NCI-H345 treated with DMSO at 0.1 percent for 48 hours (cell line): ENCODE data around the gene RINL.
"Not testable (repeated sequence)": the region's sequence is repeated elsewhere in the genome, so short reads cannot be mapped to it uniquely, and the experiment has no call there.

Experiments
- DNase-seq: peaks from one replicate; lab custom pipeline; 2025; ENCODE audit not compliant: unreplicated experiment; lab: John Stamatoyannopoulos, UW

Gene RINL

GRCh38 chr19:38907227-38907626 is 29.2 kb upstream of the RINL start:
- no peak for DNase-seq

GRCh38 chr19:38905620-38906019 is 27.5 kb upstream of the RINL start:
- DNase-seq, result no peak

- DNase-seq, result no peak
Observed at GRCh38 chr19:38904581-38905539, 26.8 kb upstream of the RINL start.

- no peak for DNase-seq
Observed at GRCh38 chr19:38901683-38902082, 23.6 kb upstream of the RINL start.

- no peak for DNase-seq
Observed at GRCh38 chr19:38900743-38901190, 22.7 kb upstream of the RINL start.

- peak; percentile 95 for DNase-seq
Observed at GRCh38 chr19:38900202-38900629, 22.1 kb upstream of the RINL start.

- DNase-seq, result peak; percentile 100
Observed at GRCh38 chr19:38899447-38900201, 21.5 kb upstream of the RINL start, which contains the start of the genes NFKBIB and SIRT2. Gene NFKBIB (plus strand): TSS chr19:38899969. CDS start chr19:38900033, 64 bp downstream. Gene SIRT2 (minus strand): TSS chr19:38899618. CDS start chr19:38899521, 97 bp downstream.

GRCh38 chr19:38898788-38899446 is 20.8 kb upstream of the RINL start:
- no peak for DNase-seq

- no peak for DNase-seq
Observed at GRCh38 chr19:38894968-38895367, 16.9 kb upstream of the RINL start.

- no peak for DNase-seq
Observed at GRCh38 chr19:38893341-38893771, 15.3 kb upstream of the RINL start.

- no peak for DNase-seq
Observed at GRCh38 chr19:38892841-38893240, 14.8 kb upstream of the RINL start.

GRCh38 chr19:38891771-38892170 is 13.7 kb upstream of the RINL start:
- no peak for DNase-seq

- no peak for DNase-seq
Observed at GRCh38 chr19:38890686-38891085, 12.6 kb upstream of the RINL start.

- DNase-seq, result no peak
Observed at GRCh38 chr19:38889803-38890202, 11.7 kb upstream of the RINL start.

GRCh38 chr19:38888876-38889275 is 10.8 kb upstream of the RINL start:
- DNase-seq, result no peak

GRCh38 chr19:38884691-38885090 is 6.6 kb upstream of the RINL start:
- not testable (repeated sequence) for DNase-seq

- no peak for DNase-seq
Observed at GRCh38 chr19:38883286-38883685, 5.2 kb upstream of the RINL start.

- no peak for DNase-seq
Observed at GRCh38 chr19:38880882-38881609, 3.0 kb upstream of the RINL start.

- DNase-seq, result no peak
Observed at GRCh38 chr19:38880076-38880881, 2.2 kb upstream of the RINL start.

GRCh38 chr19:38879400-38879751 is 1.3 kb upstream of the RINL start:
- DNase-seq, result no peak
